Measurements from ENCODE around the gene LRRC37B. TPM values are rescaled to one million over a fixed set of nuclear protein-coding genes. Genes with fewer than 3 reads are reported as not detected.
"Not testable (repeated sequence)": the region's sequence is repeated elsewhere in the genome, so short reads cannot be mapped to it uniquely, and the experiment has no call there.

LRRC37B gene
- total RNA-seq, 2 experiments from 2014 or later = 36.5 to 42.1 TPM

DNA sequence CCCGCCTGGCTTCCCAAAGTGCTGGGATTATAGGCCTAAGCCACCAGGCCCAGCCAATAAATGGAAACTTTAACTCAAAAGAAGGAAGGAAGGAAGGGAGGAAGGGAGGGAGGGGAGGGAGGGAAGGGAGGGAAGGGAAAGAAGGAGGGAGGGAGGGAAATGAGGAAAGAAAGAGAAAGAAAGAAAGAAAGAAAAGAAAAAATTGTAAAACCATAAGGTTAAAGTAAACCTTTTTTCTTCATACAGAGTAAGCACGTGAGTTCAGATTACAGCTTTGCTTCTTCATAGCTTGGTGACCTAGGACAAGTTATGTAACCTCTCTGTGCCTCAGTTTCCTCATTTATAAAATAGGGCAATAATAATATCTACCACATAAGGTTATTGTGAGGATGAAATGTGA is 26.0 kb downstream of the LRRC37B start:
- POLR2A ChIA-PET = no interaction called here
- Histone ChIP-seq H3K4me2 (ENCODE audit: low read length) (no peak overlapping the region), H3K27ac (ENCODE audit: low read depth, low read length, poor library complexity, severe bottlenecking) (no peak overlapping the region), H3K4me1 (ENCODE audit: insufficient read depth, low read length, poor library complexity, severe bottlenecking) (no peaks in the 10 kb centered on the region), H3K9me2 (ENCODE audit: insufficient read depth, low read length) (no peaks in the 10 kb centered on the region), H3K4me3 (ENCODE audit: low read depth, low read length, poor library complexity, severe bottlenecking) (no peak overlapping the region), H3K36me3 (ENCODE audit: insufficient read depth, low read length) (peaks cover 19% of the 10 kb centered on the region), H2AFZ (ENCODE audit: low read length) (no peak overlapping the region), H4K20me1 (ENCODE audit: insufficient read depth, low read length) (no peaks in the 10 kb centered on the region), H3K79me2 (ENCODE audit: insufficient read depth, low read depth, low read length) (no peaks in the 10 kb centered on the region), H3K9me3 (ENCODE audit: low read length) (no peaks in the 10 kb centered on the region)
- BruUV-seq (replicated peaks) = no TSS peak
- DNase-seq (ENCODE audit: low spot score) = no peak
- CTCF ChIA-PET (ENCODE audit: unreplicated experiment) = no interaction called here
- intact Hi-C loops (cut with micrococcal nuclease; ENCODE audit: unreplicated experiment) = no loop called here
- TF ChIP-seq, protein P1, sequence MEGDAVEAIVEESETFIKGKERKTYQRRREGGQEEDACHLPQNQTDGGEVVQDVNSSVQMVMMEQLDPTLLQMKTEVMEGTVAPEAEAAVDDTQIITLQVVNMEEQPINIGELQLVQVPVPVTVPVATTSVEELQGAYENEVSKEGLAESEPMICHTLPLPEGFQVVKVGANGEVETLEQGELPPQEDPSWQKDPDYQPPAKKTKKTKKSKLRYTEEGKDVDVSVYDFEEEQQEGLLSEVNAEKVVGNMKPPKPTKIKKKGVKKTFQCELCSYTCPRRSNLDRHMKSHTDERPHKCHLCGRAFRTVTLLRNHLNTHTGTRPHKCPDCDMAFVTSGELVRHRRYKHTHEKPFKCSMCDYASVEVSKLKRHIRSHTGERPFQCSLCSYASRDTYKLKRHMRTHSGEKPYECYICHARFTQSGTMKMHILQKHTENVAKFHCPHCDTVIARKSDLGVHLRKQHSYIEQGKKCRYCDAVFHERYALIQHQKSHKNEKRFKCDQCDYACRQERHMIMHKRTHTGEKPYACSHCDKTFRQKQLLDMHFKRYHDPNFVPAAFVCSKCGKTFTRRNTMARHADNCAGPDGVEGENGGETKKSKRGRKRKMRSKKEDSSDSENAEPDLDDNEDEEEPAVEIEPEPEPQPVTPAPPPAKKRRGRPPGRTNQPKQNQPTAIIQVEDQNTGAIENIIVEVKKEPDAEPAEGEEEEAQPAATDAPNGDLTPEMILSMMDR (conservative IDR thresholded peaks at IDR 0.05; ENCODE audit: low read length) = no peak
- no peak for TF ChIP-seq EZH2phosphoT487 (IDR thresholded peaks at IDR 0.05; ENCODE audit: borderline replicate concordance, low read depth, low read length)

DNA sequence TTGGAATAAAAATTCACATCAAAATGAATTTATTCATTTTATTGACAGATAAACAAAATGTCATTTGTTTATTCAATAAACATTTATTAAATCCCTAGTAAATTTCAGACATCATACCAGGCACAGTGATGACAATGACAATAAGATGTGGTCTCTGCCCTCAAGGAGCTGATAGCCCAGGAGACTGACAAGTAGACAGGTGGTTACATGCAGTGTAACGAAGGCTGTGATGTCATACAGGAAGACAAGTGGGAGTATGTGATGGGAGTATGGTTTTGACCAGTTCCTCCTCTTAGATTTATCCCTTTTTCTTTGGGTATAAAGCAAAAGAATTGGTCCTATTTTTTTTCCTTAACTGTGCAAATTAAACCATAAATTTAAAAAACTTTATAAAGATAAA is 26.6 kb downstream of the LRRC37B start:
- H3K9me2 ChIP-seq (ENCODE audit: insufficient read depth, low read length); H3K4me3 ChIP-seq (ENCODE audit: low read depth, low read length, poor library complexity, severe bottlenecking); DNase-seq (ENCODE audit: low spot score); H4K20me1 ChIP-seq (ENCODE audit: insufficient read depth, low read length); H3K79me2 ChIP-seq (ENCODE audit: insufficient read depth, low read depth, low read length); H3K9me3 ChIP-seq (ENCODE audit: low read length); H3K4me1 ChIP-seq (ENCODE audit: insufficient read depth, low read length, poor library complexity, severe bottlenecking); CTCF ChIA-PET (ENCODE audit: unreplicated experiment); H3K4me2 ChIP-seq (ENCODE audit: low read length); intact Hi-C loops (cut with micrococcal nuclease; ENCODE audit: unreplicated experiment); H3K27ac ChIP-seq (ENCODE audit: low read depth, low read length, poor library complexity, severe bottlenecking); BruUV-seq (replicated peaks); H2AFZ ChIP-seq (ENCODE audit: low read length); POLR2A ChIA-PET: not testable (repeated sequence)
- H3K36me3 ChIP-seq (ENCODE audit: insufficient read depth, low read length) = peaks cover 19% of the 10 kb centered on the region

DNA sequence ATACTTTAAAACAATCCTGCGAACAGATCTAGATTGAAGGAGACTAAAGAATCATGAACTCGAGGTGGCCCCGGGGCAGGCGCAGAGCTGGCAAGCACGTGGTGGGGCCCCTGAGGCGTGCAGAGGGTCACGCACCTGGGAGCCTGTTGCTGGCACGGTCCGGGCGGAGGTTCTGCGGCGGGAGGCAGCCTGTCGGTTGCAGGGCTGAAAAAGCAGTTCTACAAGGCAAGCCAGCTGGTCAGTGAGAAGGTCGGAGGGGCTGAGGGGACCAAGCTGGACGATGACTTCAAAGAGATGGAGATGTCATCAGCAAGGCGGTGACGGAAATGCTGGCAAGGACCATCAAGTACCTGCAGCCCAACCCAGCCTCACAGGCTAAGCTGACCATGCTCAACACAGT is 33.1 kb downstream of the LRRC37B start:
- CTCF ChIA-PET (ENCODE audit: unreplicated experiment); H3K4me3 ChIP-seq (ENCODE audit: low read depth, low read length, poor library complexity, severe bottlenecking); intact Hi-C loops (cut with micrococcal nuclease; ENCODE audit: unreplicated experiment); H3K9me3 ChIP-seq (ENCODE audit: low read length); H3K79me2 ChIP-seq (ENCODE audit: insufficient read depth, low read depth, low read length); BruUV-seq (replicated peaks); H3K9me2 ChIP-seq (ENCODE audit: insufficient read depth, low read length); POLR2A ChIA-PET; H3K4me2 ChIP-seq (ENCODE audit: low read length); DNase-seq (ENCODE audit: low spot score); H3K27ac ChIP-seq (ENCODE audit: low read depth, low read length, poor library complexity, severe bottlenecking); H2AFZ ChIP-seq (ENCODE audit: low read length); H3K4me1 ChIP-seq (ENCODE audit: insufficient read depth, low read length, poor library complexity, severe bottlenecking); H4K20me1 ChIP-seq (ENCODE audit: insufficient read depth, low read length): not testable (repeated sequence)
- H3K36me3 ChIP-seq (ENCODE audit: insufficient read depth, low read length) = peaks cover 14% of the 10 kb centered on the region

DNA sequence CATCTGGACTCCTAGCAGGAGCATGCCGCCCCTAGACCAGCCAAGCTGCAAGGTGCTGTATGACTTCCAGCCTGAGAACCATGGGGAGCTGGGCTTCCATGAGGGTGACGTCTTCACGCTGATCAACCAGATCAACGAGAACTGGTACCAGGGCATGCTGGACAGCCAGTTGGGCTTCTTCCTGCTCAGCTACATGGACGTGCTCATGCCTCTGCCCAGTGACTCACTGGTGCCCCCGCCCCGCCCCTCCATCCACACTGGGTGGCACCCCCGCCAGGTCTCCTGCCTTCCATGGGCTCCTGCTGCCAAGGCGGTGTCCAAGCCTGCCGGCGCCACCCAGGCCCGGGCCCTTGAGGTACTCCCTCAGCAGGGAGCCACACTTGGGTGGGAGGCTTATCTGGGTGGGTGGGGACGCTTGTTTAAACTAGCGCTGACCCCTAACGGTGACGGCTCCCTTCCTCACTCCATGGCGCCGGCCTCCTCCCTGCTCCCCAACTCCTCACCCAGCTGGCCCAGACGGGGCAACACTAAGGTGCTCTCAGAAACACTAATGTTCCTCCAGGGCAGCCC is 34.2 kb downstream of the LRRC37B start:
- H3K27ac ChIP-seq (ENCODE audit: low read depth, low read length, poor library complexity, severe bottlenecking); H3K4me2 ChIP-seq (ENCODE audit: low read length); H3K36me3 ChIP-seq (ENCODE audit: insufficient read depth, low read length); H3K4me3 ChIP-seq (ENCODE audit: low read depth, low read length, poor library complexity, severe bottlenecking); H2AFZ ChIP-seq (ENCODE audit: low read length); CTCF ChIA-PET (ENCODE audit: unreplicated experiment); H3K79me2 ChIP-seq (ENCODE audit: insufficient read depth, low read depth, low read length); H3K4me1 ChIP-seq (ENCODE audit: insufficient read depth, low read length, poor library complexity, severe bottlenecking); H3K9me3 ChIP-seq (ENCODE audit: low read length); DNase-seq (ENCODE audit: low spot score); intact Hi-C loops (cut with micrococcal nuclease; ENCODE audit: unreplicated experiment); H3K9me2 ChIP-seq (ENCODE audit: insufficient read depth, low read length); POLR2A ChIA-PET; H4K20me1 ChIP-seq (ENCODE audit: insufficient read depth, low read length); BruUV-seq (replicated peaks): not testable (repeated sequence)

DNA sequence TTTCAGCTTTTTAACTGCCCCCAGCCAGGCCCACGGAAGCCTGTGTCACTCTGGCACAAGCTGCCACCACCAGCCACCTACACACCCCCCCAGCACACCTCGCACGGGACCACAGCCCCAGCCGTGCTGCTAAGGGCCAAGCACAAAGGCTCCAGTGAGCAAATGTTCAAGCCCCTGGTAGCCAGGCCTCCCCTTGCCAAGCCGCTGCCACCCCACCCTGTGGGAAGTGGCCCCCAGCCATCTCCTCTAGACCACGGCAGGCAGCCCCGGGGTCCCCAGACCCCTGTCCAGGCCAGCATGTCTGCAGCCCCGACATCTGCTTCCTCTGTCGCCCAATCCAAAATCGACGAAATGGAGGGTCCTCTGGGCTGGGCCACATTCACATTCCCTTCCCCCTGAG is 35.1 kb downstream of the LRRC37B start:
- H4K20me1 ChIP-seq (ENCODE audit: insufficient read depth, low read length); H3K4me2 ChIP-seq (ENCODE audit: low read length); CTCF ChIA-PET (ENCODE audit: unreplicated experiment); intact Hi-C loops (cut with micrococcal nuclease; ENCODE audit: unreplicated experiment); H2AFZ ChIP-seq (ENCODE audit: low read length); H3K9me2 ChIP-seq (ENCODE audit: insufficient read depth, low read length); H3K36me3 ChIP-seq (ENCODE audit: insufficient read depth, low read length); H3K79me2 ChIP-seq (ENCODE audit: insufficient read depth, low read depth, low read length); H3K4me1 ChIP-seq (ENCODE audit: insufficient read depth, low read length, poor library complexity, severe bottlenecking); H3K27ac ChIP-seq (ENCODE audit: low read depth, low read length, poor library complexity, severe bottlenecking); H3K9me3 ChIP-seq (ENCODE audit: low read length); DNase-seq (ENCODE audit: low spot score); POLR2A ChIA-PET; H3K4me3 ChIP-seq (ENCODE audit: low read depth, low read length, poor library complexity, severe bottlenecking); BruUV-seq (replicated peaks): not testable (repeated sequence)

DNA sequence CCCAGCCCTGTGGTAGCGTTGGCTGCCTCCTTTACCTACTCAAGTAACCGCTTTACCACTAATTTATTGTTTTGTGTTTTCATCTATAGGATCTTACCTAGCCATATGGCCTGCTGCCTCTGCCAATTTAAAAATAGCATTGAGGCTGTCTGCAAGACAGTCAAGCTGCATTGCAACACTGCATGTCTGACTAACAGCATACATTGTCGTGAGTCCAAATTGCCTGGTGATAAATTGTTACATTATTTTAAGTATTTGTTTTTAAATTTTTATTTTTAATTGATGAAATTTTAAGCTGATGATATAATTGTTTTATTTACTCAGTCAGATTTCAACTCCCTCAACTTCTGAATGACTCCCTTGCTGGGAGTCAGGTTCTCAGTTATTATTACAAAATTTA is 38.4 kb downstream of the LRRC37B start:
- intact Hi-C loops (cut with micrococcal nuclease; ENCODE audit: unreplicated experiment); H3K36me3 ChIP-seq (ENCODE audit: insufficient read depth, low read length); H3K4me1 ChIP-seq (ENCODE audit: insufficient read depth, low read length, poor library complexity, severe bottlenecking); POLR2A ChIA-PET; H3K4me2 ChIP-seq (ENCODE audit: low read length); CTCF ChIA-PET (ENCODE audit: unreplicated experiment); H3K9me2 ChIP-seq (ENCODE audit: insufficient read depth, low read length); H4K20me1 ChIP-seq (ENCODE audit: insufficient read depth, low read length); H3K9me3 ChIP-seq (ENCODE audit: low read length); H3K27ac ChIP-seq (ENCODE audit: low read depth, low read length, poor library complexity, severe bottlenecking); BruUV-seq (replicated peaks); H2AFZ ChIP-seq (ENCODE audit: low read length); H3K79me2 ChIP-seq (ENCODE audit: insufficient read depth, low read depth, low read length); DNase-seq (ENCODE audit: low spot score); H3K4me3 ChIP-seq (ENCODE audit: low read depth, low read length, poor library complexity, severe bottlenecking): not testable (repeated sequence)

Data from OCI-LY7 (cell line).